GM08714 (cell line): ENCODE measurements around the gene RAPGEF1.
"Not testable (repeated sequence)": the region's sequence is repeated elsewhere in the genome, so short reads cannot be mapped to it uniquely, and the experiment has no call there.

Source experiments
- H3K4me3 ChIP-seq: fragments of 200-500 bp; sonication (Bioruptor generic); 2 replicates; pipeline ENCODE4 v1.5.1; 2014; ENCODE audit warnings: mild to moderate bottlenecking, low read length, inconsistent platforms
- ZNF274 ChIP-seq: IDR thresholded peaks from 2 replicates; pipeline ENCODE4 v1.6.1; 2012; ENCODE audit warnings: mild to moderate bottlenecking, low read depth, low read length

RAPGEF1 gene

DNA sequence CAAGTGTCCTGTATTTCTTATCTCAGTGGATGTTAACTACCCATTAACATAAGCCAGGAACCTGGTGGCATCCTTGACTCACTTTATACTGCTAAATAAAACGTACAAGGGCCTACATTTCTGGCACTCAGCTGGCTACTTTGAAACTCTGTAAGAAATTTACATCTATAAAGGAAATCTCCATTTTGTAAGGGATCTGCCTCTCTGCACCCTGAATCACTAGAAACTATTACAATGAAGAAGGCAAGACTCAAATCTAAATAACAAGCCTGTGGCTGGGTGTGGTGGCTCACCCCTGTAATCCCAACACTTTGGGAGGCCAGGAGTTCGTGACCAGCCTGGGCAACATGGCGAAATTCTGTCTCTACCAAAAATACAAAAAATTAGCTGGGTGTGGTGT lies 51.5 kb downstream of the RAPGEF1 start:
- TF ChIP-seq ZNF274 = no peak

DNA sequence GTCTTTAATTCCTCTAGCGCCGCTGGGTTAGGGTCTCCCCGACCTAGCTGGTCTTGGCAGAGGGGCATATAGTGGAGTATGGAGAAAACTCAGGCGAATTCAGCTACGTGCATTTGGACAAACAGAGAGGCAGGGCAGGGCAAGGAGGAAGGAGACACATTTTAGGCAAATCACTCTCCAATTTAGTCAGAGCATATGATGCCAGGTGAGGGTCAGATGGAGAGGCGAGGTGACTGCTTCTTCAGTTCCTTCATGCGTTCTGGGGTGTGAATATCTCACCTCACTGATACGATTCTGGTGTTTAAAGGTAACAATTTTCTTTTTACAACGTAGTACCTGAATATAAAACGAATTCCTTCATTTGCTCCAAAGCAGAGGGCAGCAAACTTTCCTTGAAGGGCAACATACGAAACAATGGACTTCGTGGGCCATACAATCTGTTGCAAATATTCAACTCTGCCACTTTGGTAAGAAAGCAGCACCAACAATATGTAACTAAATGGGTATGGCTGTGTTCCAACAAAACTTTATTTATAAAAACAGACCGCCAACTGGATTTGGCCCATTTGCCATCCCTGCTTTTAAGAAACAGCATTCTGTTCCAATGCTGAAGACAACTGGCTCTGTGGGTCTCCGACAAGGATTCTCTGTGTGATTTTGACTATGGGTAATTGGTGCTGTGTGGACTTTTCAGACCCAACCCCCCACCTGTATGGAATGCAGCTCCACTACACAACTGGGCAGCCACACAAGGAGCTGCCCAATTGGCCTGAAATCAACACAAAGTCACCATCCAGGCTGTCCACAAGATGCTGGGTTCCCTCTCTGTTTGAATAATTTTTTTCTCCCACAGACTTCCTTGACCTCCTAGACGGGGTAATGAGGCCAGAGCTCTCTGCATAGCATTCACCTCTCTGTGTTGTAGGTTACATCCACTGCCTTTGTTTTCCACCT lies 53.8 kb downstream of the RAPGEF1 start:
- no peak for TF ChIP-seq ZNF274
- H3K4me3 ChIP-seq = no peak overlapping the region

More for the DNA sequence above, 51.5 kb downstream of the RAPGEF1 start:
- H3K4me3 ChIP-seq = no peak overlapping the region

DNA sequence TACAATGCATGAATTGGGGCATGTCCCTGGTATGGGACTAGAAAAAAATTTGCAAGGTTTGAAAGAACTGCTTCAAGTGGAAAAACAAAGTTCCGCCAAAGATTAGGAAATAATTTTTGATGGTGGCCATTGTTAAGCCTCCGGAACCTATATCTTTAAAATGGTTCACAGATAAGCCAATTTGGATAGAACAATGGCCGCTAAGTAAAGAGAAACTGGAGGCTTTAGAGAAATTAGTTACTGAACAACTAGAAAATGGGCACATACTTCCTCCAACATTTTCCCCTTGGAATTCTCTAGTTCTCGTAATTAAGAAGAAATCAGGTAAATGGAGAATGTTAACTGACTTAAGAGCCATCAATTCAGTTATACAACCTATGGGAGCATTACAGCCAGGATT lies 56.8 kb downstream of the RAPGEF1 start:
- not testable (repeated sequence) for H3K4me3 ChIP-seq

DNA sequence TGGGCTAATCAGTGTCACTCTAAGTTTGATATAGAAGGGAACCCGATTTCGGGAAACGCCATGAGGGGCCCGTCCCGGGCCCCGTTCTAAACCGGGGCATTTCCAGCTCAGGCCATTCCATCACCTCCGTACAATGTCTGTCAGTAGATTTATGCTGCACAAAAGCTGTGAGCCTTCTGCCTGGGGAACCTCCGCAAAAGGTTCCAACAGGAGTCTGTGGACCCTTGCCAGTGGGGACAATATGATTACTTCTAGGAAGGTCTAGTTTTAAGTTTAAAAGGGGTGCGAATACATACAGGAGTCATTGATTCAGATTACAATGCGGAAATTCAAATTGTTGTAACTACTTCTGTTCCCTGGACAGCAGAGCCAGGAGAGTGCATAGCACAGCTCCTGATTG lies 57.6 kb downstream of the RAPGEF1 start:
- no peak overlapping the region for H3K4me3 ChIP-seq
- no peak for TF ChIP-seq ZNF274

DNA sequence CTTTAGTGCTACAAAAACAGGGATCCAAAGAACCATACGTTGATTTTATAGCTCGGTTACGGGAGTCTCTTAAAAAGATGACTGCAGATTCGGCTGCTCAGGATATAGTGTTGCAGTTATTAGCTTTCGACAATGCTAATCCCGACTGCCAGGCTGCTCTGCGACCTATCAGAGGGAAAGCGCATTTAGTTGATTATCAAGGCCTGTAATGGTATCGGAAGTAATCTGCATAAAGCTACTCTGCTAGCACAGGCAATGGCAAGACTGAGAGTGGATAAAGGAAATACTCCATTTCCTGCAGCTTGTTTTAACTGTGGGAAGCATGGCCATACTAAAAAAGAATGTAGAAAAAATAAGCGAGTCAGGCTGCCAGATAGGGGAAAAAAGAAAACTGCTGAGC lies 58.0 kb downstream of the RAPGEF1 start:
- not testable (repeated sequence) for H3K4me3 ChIP-seq

DNA sequence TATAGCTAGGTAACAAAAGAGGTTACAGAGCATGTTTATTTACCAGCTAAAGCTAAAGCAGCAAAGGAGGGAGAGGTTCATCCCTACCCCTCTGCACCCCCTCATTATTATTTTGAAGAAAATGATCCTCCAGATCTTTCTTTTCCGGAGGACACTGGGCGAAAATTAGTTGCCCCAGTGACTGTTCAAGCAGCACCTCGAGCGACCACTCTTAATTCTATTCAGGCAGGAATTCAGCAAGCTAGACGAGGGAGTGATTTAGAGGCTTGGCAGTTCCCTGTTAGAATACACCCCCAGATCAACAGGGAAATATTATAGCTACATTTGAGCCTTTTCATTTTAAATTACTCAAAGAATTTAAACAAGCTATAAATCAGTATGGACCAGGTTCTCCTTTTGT lies 58.8 kb downstream of the RAPGEF1 start:
- not testable (repeated sequence) for H3K4me3 ChIP-seq

DNA sequence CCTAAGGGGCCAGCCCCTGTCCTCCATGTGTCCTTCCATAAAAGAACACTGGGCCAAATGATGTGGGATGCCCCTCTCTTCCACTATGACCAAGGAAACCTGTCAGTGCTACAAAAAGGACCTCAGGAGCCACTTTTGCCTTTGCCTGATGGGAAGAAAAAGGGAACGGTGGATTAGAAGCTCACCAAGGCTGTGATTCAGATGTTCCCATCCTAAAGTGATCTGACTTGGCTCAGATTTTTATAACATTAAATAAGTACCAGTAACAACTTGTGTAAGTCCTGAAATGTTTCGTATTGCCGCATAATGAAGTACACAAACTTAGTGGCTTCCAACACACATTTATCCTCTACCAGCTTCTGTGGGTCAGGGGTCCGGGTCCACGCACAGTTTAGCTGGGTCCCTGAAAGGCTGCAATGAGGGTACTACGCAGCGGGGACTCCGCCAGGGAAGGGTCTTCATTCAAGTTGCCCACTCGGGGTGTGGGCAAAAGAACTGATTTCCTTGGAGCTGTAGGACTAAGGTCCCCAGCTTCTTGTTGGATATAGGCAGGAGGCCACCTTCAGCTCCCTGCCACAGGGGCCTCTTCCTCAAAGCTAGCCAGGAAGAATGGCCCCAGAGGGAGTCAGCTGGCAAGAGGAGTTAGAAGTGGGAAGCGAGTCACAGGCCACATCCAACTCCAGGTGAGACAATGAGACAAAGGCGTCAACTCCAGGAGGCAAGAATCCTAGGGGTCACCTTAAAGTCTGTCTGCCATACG lies 60.4 kb downstream of the RAPGEF1 start:
- peak overlapping the region; percentile 15; the same call in 1 of the 2 replicates for H3K4me3 ChIP-seq
- no peak for TF ChIP-seq ZNF274

DNA sequence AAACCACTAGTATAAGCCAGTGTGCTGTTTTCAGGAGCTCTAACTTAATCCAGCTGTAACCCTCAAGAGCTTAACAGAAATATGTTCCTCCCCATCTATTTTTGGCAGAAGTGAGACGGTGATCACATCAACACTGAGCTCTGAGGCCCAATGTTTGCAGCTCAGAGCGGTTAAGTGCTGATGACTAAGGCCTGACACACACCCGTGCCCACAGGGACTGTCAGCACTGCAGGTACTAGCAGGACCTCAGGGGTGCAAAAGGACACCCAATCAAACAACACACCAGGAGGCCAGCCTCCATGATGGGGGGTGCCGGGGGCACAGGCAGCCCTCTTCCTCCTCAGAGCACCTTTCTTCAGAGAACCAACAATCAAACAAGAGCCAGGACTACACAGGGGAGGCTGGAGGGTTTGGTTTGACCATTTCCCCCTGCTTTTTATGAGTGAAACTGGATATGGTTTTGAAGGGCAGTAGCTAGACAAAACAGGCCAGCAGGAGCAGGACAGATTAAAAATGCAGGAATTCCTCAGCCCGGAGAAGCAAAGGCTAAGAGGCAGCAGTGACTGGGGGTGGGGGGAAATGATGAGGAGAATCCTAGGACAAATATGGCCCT lies 61.3 kb downstream of the RAPGEF1 start:
- no peak for TF ChIP-seq ZNF274
- H3K4me3 ChIP-seq = peak overlapping the region; percentile 15; the same call in 1 of the 2 replicates

DNA sequence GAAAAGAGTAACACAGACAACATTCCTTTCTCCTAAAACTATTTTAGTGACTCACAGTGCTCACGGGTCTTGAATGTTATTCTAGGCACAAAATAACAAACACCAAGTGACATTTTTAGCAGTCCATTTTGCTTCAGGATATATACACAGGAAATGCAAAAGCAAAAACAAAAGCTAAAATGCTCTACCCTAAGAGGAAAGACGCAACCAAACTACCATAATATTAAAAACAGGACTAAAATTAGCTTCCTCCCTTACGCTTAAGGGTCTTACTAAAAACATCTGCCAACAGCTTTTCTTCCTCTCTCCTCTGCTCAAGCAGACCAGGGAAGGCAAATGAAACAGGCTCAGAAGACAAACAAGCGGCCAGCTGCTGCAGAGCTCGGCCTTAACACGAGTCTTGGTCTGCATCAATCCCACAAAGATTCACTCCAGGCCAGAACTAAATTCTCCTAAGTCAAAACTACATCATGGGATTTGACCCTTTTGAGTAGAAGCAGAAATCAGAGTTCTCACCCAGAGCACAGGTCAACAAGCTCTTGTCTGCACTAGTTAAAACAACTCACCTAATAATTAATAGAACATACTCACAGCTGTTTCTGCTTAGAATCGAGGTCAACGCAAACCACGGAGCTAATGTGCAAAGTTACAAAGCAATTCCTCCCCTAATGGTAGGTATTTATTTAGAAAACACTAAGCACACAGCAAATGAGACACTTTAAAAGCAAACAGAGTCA lies 62.3 kb downstream of the RAPGEF1 start:
- TF ChIP-seq ZNF274 = no peak
- H3K4me3 ChIP-seq = peak overlapping the region; percentile 33; the same call in 1 of the 2 replicates

DNA sequence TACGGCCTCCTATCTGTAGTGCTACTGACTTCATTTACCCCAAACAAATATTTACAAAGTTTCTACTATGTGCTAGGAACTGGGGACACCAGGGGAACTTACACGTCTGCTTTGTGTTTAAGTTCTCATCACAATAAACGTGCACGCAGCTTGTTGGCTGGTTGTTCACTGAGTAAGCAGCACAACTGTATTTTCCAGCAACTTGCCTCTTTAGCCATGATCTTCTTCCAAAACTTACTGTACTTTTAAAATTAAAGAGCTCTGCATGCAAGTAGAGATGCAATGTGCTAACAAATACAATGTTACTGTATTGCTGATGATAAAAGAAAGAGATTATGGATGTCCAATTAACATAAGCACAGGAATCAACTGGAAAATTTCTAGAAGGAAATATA lies 62.8 kb downstream of the RAPGEF1 start:
- no peak for TF ChIP-seq ZNF274
- H3K4me3 ChIP-seq = peak overlapping the region; percentile 66; the same call in 1 of the 2 replicates

DNA sequence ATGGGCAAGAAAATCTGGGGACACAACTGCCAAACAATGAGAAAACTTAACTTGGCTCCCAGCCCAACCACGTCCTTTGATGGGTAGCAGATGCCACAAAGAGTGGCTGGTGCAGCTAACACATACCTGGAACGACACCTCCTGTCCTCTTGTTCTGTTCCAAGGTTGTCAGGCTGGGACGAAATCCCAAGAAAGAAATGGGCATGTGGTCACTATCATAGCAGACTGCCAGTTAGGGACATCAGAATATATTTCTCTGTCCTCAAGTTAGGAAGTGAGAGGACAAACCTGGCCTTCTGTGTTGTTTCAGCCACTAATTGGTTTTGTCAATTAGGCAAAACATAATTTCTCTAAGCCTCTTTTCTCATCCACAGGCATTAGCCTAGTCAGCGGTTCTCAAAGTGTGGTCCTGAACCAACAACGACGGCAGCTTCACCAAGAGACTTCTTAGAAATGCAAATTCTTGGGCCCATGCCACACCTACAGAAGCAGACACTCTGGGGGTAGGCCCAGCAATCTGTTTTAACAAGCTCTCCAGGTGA lies 63.4 kb downstream of the RAPGEF1 start:
- no peak for TF ChIP-seq ZNF274
- peak overlapping the region; percentile 66; the same call in 1 of the 2 replicates for H3K4me3 ChIP-seq

DNA sequence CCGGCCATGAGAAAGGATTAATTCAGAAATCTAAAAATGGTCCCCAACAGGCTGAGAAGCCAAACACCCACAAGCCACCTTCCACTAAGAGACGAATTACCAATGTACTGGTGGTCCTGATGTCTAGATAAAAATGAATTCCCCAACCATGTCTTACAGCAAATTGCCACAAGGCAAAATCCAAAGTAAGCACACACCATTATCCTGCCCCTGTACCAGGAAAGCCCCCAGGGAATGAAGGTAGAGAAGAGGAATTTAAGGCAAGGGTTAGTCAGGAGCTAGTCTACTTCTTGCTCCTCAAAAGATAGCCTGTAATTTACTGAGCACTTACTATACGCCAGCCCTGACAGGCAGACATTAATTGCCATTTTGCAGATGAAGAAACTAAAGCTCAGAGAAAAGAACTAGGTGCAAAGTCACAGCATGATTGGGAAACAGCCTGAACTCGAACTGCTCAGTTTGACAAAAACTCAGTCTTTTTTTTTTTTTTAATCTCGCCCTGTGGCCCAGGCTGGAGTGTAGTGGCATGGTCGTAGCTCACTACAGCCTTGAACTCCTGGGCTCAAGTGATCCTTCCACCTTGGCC lies 64.3 kb downstream of the RAPGEF1 start:
- no peak for TF ChIP-seq ZNF274
- peak overlapping the region; percentile 66; the same call in 1 of the 2 replicates for H3K4me3 ChIP-seq
